Measurements from ENCODE around the gene MYRFL.

DNA sequence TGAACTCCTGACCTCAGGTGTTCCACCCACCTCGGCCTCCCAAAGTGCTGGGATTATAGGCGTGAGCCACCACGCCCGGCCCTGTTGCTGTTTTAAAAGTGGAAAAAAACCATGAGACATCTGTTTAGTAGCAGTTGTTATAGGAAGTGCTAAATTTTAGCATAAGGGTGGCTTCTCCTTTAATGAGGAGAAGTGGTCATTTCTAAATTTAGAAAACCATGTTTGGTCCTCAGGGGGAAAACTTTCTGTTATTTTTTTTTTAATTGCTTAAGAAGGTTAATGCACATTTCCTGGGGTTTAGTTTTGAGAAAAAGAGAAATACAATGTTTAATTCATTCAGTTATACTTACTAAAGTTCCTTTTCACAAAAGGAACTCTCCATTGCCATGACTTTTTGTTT lies 102.1 kb downstream of the MYRFL start:
- TF ChIP-seq, protein P1, sequence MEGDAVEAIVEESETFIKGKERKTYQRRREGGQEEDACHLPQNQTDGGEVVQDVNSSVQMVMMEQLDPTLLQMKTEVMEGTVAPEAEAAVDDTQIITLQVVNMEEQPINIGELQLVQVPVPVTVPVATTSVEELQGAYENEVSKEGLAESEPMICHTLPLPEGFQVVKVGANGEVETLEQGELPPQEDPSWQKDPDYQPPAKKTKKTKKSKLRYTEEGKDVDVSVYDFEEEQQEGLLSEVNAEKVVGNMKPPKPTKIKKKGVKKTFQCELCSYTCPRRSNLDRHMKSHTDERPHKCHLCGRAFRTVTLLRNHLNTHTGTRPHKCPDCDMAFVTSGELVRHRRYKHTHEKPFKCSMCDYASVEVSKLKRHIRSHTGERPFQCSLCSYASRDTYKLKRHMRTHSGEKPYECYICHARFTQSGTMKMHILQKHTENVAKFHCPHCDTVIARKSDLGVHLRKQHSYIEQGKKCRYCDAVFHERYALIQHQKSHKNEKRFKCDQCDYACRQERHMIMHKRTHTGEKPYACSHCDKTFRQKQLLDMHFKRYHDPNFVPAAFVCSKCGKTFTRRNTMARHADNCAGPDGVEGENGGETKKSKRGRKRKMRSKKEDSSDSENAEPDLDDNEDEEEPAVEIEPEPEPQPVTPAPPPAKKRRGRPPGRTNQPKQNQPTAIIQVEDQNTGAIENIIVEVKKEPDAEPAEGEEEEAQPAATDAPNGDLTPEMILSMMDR (IDR thresholded peaks at IDR 0.05) = no peak
- TF ChIP-seq POLR2A (IDR thresholded peaks at IDR 0.05) = no peak
